T-helper 1 cell treated with Interleukin-12 subunit alpha and Interleukin-12 subunit beta and Interleukin-4 antibody, amounts not matched to agents 30 ng/mL and 1 ng/mL, for 36 hours (primary cell): Measurements from ENCODE around the gene LIX1L. TPM values are rescaled to one million over a fixed set of nuclear protein-coding genes. Genes with fewer than 3 reads are reported as not detected.

ENCODE experiments used
- intact Hi-C: fragments of 100-400 bp; cut with micrococcal nuclease; formaldehyde crosslinking; loops from one replicate; pipeline ENCODE4 v1.15.1; 2024
- total RNA-seq: library from RNA; stranded (reverse); gene quantifications from 2 replicates; pipeline ENCODE4 v1.2.3, GENCODE V29; 2022

LIX1L gene
- total RNA-seq, 1 donor from 2014 or later: 39.0 TPM

GRCh38 chr1:145964328-145965118, 6.7 kb upstream of the LIX1L start, which contains the start of the genes ANKRD34A and POLR3GL:
TSS of gene ANKRD34A (minus strand) at chr1:145964575. CDS start at chr1:145961759, 2,816 bp downstream.
TSS of gene POLR3GL (plus strand) at chr1:145964690. CDS start at chr1:145974866, 10,176 bp downstream.
- intact Hi-C loops: loop anchor here (1.0 to 2.0 kb wide), 9 partner anchors 8 to 119 kb away; partner anchors contain the start of genes ANKRD35, NUDT17, PEX11B and PIAS3

DNA sequence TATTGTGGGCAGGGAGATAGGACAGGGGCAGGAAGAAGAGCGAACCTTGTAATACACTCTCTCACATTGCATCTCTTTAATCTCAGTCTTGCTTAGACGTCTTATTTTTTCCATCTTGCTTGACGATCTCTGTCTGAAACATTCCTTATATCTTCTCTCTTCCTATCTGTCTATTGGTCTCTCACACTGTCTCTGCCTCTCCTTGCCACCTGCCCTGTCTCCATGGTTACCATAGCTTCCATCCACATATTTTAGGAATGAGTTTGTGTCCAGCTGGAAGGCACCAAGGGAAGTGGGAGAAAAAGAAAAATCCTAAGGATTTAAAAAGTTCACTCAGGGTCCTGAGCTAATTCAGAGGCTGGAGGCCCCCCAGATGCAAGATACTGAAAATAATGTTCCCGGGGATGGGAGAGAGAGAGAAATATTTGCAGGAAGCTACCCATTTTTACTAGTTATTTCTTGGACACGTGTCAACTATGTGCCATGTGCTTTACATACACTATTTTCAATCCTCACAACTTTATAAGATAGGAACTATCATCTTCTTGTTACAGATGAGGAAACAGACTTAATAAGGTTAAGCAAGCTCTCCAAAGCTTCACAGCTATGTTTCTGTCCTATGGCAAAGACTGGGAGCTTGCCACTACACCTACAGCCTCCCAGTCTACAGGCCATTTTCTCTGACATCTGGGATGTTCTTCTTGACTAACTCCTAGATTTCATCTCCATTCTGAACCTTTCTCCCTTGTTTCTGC, 5.6 kb upstream of the LIX1L start:
- intact Hi-C loops: loop anchor here (1.0 to 2.0 kb wide), 9 partner anchors 7 to 118 kb away; partner anchors contain the start of genes ANKRD35, NUDT17, PEX11B and PIAS3

- intact Hi-C loops: no loop called here
These were observed 4.6 kb upstream of the LIX1L start for GRCh38 chr1:145962157-145963102.

- intact Hi-C loops: no loop called here
These were observed 3.8 kb upstream of the LIX1L start for GRCh38 chr1:145961425-145962156.

- intact Hi-C loops: no loop called here
These were observed 3.2 kb upstream of the LIX1L start for GRCh38 chr1:145961109-145961424.

DNA sequence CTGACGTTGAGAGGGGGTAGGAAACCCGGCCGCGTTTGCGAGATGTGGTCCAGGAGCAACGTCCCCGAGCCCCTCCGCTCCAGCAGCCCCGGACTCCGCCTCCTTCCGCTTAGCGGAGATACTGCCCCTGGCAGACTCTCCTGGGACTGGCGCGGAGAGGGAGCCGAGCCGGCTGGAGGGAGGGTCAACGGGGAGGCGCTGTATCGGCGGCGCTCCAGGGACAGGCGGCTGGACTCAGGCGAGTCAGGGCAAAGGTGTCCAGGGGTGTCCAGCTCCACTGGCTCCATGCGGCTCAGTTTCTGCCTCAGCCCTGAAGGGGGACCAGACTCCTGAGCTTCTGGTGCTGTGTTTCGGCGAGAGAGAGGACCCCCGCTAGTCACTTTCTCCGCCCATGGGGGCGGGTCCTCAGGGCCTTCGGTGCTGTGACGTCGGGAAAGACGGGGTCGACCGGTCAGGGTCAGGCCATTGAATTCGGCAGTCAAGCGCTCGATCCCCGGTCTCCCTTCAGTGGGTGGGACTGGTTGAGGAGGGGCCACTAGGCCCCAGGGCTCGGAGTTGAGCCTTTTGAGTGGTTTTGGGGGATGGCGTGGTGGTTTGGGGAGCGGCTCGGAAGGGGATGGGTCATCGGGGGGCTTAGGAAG, 2.8 kb upstream of the LIX1L start:
- intact Hi-C loops: no loop called here

DNA sequence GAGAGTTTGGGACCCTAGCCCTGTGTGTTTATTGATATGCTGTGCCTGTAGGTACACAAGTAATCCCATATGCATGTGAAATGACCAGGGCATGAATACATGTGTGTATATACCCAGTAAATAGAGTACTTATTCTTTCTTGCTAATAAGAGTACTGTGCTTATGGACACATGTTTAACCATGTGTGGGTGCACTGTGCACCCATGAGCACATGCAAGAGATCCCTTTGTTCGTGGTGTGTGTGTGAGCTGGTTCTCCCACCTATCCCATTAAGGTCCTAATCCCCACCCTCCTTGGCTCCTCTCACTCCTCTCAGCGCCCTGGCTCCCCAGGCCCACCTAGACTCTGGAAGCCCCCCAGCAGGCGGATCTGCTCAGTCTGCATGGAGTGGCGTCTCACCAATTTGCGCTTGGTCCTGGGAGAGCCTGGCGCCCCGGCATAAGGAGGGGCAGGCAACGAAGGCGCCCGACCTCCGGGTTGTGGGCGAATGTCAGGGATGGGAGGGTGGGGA, 2.2 kb upstream of the LIX1L start:
- intact Hi-C loops: loop anchor here (2.0 kb wide), 1 partner anchor 135 kb away; the partner anchor contains the start of genes POLR3C and RNF115

DNA sequence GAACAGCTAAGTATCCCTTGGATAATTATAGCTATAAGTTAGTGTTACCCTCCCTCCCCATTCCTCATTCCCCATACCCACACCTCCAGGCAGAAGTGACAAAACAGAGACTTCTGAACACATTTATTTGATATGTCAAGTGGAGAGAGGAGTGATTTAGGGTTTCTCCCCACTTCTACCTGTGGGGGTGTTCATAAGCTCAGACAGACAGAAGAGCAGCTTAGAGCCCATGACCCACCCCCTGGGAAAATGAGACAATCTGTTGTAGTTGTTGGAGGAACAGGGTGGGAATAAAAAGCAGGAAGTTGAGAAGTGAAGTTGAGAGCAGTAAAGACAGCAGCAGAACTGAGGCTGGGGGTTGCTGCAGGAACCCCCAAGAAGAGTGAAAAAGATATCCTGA, 1.5 kb upstream of the LIX1L start:
- intact Hi-C loops: loop anchor here (2.0 kb wide), 1 partner anchor 135 kb away; the partner anchor contains the start of genes POLR3C and RNF115

GRCh38 chr1:145958734-145959133, 917 bp upstream of the LIX1L start:
- intact Hi-C loops: loop anchor here (1.0 to 2.0 kb wide), 7 partner anchors 20 to 134 kb away; partner anchors contain the start of genes ANKRD35, PEX11B, POLR3C and RBM8A

DNA sequence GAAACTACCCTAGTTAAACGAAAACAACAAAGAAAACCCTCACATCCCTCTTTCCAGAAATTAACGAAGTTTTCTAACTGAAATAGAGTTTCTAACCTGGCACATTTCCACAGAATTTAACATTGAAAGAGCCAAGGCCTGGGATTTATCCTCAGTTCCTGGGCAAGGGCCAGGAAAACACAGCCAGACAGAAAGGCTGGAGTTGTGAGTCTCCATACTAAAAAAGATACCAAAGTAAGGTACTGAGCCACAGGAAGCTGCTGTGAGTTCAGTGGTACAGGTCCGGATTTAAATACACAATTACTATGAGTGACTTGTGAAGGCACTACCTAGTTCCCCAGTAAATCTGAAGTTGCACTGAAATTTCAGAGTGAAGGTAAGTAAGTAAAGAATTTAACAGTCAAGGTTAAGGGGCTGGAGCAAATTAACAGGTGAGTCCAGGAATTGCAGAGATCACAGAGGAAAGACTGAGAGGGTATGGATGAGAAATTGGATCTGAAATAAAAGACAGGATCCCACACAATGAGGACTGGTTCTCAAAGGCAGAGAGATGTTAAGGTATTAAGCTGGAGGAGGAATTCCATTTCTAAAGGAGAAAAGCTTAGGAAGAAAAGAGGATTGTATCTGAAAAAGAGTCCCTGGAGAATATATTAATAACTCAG, 905 bp downstream of the LIX1L start:
- intact Hi-C loops: loop anchor here (1.0 to 2.0 kb wide), 2 partner anchors 7 to 98 kb away; partner anchors contain the start of genes ANKRD34A, PIAS3 and POLR3GL

DNA sequence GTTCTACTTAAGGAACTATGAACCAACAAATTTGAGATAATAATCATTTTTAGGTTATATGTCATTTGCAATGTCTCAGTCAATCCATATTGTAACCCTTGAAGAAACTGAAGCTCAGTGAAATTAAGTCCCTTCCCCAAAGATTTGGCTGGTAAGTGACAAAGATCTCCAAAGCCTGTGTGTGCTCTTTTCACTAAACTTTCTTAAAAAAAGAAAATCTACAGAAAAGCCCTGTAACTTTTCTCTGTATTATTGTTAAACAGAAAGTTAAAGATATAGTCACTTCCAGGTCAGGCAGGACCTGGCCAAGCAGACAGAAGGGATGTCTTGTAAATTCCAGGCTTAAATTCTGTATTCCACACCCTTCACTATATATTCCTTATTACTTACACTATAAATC, 1.5 kb downstream of the LIX1L start:
- intact Hi-C loops: loop anchor here (1.0 to 2.0 kb wide), 2 partner anchors 8 to 98 kb away; partner anchors contain the start of genes ANKRD34A, PIAS3 and POLR3GL

DNA sequence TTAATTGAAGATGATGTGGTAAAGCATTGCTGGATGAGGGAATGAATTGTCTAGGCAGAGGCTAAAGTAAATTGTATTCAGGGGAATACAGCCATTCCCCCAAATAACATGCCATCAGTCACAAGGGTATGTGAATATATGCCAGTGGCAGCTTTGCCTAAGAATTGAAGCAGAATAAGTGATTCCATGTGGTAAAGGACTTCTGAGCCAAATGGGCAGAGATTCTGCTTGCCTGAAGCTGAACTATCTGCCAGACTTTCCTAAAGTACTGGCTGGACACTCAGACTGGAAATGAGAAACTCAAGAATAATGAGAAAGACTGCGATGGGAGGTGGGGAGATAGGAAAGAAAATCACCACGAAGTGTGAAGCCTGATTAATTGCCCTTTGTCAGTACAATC, 2.4 kb downstream of the LIX1L start:
- intact Hi-C loops: no loop called here

GRCh38 chr1:145953861-145954260, 4.0 kb downstream of the LIX1L start:
- intact Hi-C loops: no loop called here

- intact Hi-C loops: no loop called here
These were observed 4.9 kb downstream of the LIX1L start for GRCh38 chr1:145952903-145953302.

- intact Hi-C loops: no loop called here
These were observed 6.3 kb downstream of the LIX1L start for GRCh38 chr1:145951526-145951925.

DNA sequence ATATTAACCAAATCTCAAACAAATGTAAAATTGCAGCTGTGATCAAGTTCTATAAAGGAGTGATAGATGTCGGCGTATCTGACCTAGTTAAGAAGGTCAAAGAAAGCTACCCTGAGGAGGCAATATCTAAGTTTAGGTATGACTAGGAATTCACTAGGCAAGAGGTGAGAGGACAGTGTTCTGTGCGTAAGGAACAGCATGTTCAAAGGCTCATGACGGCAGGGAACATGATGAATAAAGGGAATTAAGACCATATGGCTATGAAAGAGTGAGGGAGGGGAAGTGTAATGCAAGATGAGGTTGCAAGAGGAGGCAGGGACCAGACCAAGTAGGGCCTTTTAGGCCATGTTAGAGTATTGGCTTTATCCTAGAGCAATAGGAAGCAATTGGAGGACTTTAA, 8.6 kb downstream of the LIX1L start:
- intact Hi-C loops: no loop called here

- intact Hi-C loops: no loop called here
These were observed 10.3 kb downstream of the LIX1L start for GRCh38 chr1:145947551-145947950.

DNA sequence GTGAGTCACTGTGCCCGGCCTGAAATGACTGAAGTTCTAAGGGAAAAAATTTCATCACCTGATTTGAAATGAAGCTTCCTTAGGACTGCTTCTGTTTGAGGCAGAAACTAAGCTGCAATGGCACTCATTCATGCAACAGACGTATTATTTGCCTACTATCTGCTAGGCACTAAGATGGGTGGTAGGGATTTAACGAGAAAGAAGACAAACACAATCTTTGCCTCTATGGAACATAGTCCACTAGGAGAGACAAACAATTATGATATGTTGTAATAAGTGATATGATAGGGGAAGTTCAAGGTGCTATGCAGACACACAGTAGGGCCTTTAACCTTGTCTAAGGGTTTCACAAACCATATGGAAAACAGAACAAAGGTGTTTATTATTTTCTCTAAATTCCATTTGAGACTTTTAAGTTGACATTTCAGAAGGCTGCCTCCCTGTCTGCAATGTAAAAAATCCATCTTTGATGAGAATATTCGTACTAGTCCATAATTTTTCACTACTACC, 11.3 kb downstream of the LIX1L start:
- intact Hi-C loops: no loop called here

GRCh38 chr1:145944532-145944931, 13.3 kb downstream of the LIX1L start:
- intact Hi-C loops: no loop called here
